DMS53 (cell line): ENCODE measurements around the gene ATP1A2.
"Not testable (repeated sequence)": the region's sequence is repeated elsewhere in the genome, so short reads cannot be mapped to it uniquely, and the experiment has no call there.

Experiments
- DNase-seq: peaks from one replicate; lab custom pipeline; 2025; lab: John Stamatoyannopoulos, UW

ATP1A2 gene

DNA sequence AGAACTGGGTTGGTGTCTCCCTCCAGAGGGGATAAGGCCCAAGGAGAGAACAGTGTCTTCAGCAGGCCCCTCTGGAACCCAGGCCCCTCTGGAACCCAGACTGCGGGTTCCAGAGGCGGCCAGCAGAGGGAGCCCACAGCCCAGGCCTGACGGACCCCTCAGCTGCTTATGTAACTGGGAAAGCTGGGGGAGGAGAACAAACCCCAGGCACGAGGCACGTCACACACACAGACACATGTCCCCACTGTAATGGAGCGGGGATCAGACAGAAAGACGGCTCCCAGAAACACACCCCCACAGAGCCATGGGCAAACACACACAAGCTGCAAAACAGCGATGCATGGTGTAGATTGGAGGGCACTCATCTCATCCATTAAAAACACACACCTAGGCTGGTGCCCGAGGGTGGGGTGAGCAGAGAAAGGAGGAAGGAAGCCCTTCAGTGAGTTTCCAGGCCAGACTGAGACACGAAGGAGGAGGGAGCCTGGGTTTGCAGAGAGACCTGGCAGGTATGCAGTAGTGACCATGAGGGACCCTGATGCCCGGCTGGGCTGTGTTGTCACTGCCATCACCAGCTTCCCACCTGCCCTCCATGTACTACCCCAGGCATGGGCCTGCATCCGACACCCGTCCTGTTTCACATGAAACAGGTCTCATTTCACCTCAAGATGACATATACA, 14.4 kb upstream of the ATP1A2 start:
- peak; percentile 91 for DNase-seq

DNA sequence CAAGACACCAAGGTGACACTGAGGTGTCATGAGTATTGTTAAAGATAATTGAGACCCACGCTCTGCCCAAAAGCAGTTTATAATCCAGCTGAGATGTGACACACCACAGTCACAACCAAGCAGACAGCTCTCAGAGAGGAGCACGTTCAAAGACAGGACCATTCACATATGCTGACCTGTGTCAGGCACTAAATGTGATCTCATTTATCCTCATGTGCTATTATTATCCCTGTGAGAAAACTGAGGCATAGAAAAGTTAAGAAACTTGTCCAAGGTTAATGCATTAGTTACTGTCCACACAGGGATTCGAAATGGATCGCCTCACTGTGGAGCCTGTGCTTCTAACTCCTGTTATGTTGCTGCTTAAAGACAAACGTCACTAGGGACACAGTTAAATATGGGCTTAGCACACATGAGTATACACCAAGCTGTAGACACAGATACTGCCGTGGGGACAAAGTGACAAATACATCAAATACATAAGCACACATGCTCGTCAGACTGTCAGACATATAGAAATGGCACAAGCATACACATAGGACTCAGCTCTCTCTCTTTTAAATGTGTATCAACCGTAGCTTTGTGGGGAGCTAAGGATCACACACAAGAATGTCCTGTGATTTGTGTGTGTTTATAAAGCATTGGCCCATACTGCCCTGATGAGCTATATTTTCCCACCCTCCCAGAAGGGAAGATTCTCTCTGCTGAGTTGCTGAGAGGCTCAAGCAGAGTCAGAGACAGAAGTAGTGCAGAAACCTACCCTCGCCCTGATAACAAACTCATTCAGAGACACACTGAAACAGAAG, 13.6 kb upstream of the ATP1A2 start:
- DNase-seq = no peak

DNA sequence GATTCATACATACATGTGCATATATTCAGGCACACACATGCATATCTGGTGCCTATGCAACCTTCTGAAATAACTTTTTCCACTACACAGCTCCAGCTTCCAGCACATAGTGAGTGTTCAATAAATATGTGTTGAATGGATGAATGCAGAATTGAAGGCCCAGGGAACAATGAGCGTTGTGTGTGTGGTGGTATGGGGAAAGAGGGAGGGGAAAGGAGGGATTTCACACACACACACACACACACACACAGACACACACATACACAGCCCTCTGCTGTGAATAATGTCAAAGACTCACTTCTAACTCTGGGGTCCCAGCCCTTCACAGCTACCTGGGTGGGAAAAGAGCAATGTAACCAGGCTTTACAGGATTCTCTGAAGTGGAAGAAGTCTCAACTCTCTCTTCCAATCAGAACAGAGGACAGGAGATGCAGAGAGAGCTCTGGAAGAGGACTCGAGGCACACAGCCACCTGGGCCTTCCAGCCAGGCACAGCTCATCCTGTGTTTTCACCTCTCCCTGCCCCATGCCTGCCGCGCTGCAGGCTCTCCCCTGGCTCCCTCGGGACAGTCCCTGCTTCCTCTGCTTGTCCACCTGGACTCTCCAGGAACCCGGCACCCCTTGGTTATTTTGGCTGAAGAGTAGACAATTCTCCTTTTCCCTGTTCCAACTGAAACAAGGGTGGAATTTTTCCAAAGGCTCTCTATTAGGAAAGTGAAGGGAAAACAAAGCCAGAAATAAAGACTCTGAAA, 11.7 kb upstream of the ATP1A2 start:
- DNase-seq = no peak

DNA sequence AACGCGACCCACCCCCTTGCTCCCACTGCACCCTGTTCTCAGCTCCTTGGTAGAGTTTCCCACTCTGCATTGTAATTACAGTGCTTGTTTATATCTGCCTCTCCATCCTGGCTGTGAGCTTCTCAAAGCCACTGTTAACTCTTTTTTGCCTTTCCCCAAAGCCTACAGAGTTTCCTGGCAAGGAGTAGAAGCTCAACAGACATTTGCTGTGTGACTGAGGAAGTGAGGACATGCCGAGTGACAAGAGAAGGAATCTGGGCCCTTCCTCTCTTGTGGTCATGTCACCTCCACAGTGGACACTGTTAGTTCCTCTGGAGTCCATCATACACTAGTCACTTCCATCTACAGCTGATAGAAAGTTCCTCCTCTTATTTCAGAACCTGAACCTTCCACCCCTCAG, 11.1 kb upstream of the ATP1A2 start:
- DNase-seq = no peak

- DNase-seq = no peak
Observed at GRCh38 chr1:160105155-160105554, 10.4 kb upstream of the ATP1A2 start.

DNA sequence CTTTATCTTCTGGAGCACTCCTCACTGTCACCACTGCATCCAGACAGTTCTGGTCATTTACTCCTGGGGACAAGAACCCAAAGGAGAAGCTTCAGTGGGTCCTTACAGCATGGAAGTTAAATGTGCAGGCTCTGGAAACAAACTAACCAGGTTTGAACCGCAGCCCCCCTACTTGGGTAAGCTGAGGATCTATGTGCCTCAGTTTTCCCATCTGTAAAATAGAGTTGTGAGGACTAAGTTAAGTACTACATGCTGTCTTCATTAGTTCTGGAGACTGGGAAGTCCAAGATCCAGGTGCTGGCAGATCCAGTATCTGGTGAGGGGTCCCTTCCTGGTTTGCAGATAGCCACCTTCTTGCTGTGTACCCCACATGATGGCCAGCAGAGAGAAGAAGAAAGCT, 8.0 kb upstream of the ATP1A2 start:
- DNase-seq = no peak

- peak; percentile 64 for DNase-seq
Observed at GRCh38 chr1:160108888-160109662, 6.5 kb upstream of the ATP1A2 start.

- DNase-seq = peak; percentile 57
Observed at GRCh38 chr1:160109686-160110085, 5.9 kb upstream of the ATP1A2 start.

DNA sequence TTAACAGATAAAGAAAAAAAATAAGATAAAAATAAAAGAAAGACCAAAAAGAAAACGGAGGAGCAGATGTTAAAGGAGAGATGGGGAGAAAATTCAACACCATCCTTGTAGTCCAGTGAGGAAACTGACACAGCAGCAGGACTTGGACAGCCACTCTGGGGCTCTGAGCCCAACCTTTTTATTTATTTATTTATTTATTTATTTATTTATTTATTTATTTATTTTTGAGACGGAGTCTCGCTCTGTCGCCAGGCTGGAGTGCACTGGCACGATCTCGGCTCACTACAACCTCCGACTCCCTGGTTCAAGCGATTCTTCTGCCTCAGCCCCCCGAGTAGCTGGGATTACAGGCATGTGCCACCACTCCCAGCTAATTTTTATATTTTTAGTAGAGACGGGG, 4.1 kb upstream of the ATP1A2 start:
- not testable (repeated sequence) for DNase-seq

GRCh38 chr1:160112357-160112756, 3.2 kb upstream of the ATP1A2 start:
- no peak for DNase-seq

DNA sequence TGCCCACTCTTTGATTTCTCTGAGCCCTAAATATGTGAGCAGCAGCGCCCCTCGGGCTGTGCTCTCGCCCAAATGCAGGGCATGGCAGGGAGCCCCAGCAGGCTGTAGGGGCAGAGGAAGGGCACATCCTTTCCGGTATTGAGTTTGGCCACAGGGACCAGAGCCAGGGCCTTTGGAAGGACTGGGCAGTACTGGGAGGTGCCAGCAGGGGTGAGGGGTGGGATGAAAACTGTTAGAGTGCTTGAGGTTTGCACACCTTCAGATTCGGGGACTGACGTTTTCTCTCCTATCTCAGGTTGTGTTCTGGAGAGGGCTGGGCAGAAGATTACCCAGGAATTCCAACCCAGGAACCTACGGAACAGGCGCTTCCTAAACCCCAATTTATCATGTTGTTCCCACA, 2.2 kb upstream of the ATP1A2 start:
- DNase-seq = no peak

DNA sequence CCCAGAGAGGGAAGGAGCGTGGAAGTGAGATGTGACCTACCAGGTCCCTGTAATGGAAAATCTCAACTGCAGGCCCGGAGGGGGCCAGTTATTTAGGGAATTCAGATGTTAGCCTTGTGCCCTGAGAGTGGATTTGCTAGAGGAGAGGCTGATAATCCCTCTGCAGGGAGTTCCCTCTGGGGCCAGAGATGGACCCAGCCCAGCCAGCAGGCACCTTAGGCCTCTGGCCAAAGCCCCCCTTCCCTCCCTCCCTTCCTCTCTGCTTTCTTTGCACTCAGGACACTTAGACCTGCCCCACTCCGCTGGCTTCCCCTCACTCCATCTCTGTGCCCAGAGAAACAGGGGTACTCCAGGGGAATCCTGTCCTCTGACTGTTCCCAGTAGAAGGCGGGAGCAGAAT, 1.5 kb upstream of the ATP1A2 start:
- no peak for DNase-seq

DNA sequence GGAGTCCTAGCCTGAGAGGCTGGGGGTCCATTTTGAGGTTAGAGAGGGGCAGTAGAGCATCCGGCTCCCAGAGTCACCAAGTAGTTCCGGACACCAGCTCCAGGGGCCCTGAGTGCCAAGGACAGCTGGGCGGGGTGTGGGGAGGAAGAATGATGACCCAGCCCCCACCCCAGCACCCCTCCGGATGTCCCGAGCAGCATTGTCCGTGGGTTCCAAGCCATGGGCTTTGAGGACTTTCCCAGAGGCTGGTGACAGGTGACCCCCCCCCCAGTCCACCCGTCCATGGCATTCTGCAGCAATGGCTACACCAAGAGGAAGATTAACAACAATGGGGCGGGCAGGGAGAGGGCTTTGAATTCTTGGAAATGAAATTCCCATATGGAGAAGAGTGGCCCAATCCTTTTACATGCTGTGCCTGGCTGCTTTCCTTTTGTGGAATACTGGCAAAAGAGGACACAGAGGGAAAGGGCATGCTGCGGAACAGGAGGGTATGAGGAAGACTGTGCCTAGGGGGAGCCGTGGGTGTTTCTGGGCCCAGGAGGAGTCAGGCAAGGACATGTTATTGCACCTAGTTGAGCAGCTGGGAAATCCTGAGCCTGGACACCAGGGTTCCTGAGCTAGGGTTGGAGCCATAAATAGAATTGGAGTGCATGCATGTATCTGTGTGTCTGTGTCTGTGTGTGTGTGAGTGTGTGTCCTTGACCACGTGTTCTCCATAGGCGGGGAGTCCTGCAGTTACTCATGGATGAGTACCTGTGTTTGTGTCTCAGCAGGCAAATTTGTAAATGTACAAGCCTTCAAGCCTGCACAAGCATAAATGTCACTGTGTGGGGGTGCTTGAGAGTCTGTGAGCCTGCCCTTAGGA, 956 bp downstream of the ATP1A2 start:
- DNase-seq = peak; percentile 39

- DNase-seq = no peak
Observed at GRCh38 chr1:160117300-160117699, 1.7 kb downstream of the ATP1A2 start.

DNA sequence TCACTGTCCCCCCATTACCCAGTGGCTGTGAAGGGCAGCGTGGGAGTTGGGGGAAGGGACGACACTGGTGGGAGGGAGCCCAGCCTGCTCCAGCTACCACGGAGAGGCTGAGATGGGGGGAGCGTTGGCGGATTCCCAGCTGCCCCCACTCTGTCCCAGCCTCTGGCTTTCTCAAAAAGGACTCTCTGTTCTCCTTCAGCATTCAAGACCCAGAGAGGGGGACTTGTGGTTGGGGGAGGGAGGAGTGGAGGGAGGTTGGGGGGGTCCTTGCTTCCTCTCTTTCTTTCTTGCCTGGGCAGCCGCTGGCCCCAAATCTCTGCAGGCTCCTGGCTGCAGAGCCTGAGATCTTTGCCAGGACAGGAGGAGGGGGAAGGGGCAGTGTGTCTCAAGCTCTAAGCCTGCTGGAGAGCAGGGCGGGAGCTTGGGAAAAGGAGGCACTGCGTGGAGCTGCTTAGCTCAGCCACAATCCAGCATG, 2.2 kb downstream of the ATP1A2 start:
- DNase-seq = no peak

DNA sequence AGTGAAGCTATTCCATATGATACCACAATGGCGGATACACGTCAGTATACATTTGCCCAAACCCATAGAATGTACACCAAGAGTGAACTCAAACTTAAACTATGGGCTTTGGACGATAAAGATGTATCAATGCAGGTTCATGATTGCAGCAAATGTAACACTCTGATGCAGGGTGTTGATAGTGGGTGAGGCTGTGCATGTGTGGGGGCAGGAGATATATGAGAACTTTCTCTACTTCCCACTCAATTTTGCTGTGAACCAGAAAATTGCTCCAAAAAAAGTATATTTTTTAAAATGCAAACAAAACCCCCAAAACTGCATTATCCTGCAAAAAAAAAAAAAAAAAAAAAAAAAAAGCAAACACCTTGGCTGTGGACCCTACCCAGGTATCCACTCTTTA, 3.4 kb downstream of the ATP1A2 start:
- no peak for DNase-seq

DNA sequence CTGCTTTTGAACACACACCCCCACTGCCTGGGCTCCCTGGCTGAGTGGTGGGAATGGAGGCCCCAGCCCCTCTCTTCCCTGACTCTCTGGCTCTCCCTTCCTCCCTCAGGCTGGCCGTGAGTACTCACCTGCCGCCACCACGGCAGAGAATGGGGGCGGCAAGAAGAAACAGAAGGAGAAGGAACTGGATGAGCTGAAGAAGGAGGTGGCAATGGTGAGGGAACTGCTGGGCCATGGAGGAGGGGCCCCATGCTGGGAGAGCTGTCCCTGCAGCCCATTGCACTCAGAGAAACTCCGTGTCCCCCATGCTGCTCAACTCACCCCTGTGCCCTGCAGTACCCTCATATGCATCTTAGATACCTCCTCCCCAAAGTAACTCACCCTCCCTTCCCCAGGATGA, 5.2 kb downstream of the ATP1A2 start:
- no peak for DNase-seq

GRCh38 chr1:160121388-160121787, 5.8 kb downstream of the ATP1A2 start:
- no peak for DNase-seq

DNA sequence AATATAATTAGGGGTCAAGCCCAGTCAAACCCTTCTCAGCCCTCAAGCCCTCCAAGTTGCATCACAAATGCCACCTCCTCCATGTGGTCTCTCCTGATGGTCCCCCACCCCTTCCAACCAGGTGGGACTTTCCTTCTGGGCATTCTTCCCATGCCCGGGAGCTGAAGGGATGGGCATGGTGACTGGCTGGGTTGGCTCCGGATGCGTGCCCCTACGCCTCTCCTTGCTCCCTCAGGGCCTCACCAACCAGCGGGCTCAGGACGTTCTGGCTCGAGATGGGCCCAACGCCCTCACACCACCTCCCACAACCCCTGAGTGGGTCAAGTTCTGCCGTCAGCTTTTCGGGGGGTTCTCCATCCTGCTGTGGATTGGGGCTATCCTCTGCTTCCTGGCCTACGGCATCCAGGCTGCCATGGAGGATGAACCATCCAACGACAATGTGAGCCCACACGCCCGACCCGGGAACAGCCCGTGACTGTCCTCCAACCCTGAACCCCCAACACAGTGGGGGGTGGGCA, 7.5 kb downstream of the ATP1A2 start:
- no peak for DNase-seq

- DNase-seq = no peak
Observed at GRCh38 chr1:160123726-160124125, 8.2 kb downstream of the ATP1A2 start.
